HG02852 (cell line): ENCODE results near the gene HCRT.
"Not testable (repeated sequence)": the region's sequence is repeated elsewhere in the genome, so short reads cannot be mapped to it uniquely, and the experiment has no call there.

Experiments used
- ATAC-seq: cut with Tn5 transposase; IDR thresholded peaks from one replicate; pipeline ENCODE4 v1.9.1; 2021; ENCODE audit warnings: mild to moderate bottlenecking, moderate library complexity; ENCODE audit not compliant: unreplicated experiment

HCRT gene

GRCh38 chr17:42198897-42199296, 13.6 kb upstream of the HCRT start:
- ATAC-seq = no peak

GRCh38 chr17:42197564-42198156, 12.4 kb upstream of the HCRT start:
- no peak for ATAC-seq

GRCh38 chr17:42193969-42194899, 9.0 kb upstream of the HCRT start, which contains the start of gene GHDC:
Gene GHDC (minus strand): TSS chr17:42194494. CDS start chr17:42193581, 913 bp downstream.
- peak; percentile 87 for ATAC-seq

GRCh38 chr17:42193216-42193968, 8.1 kb upstream of the HCRT start:
- no peak for ATAC-seq

GRCh38 chr17:42192189-42193126, 7.2 kb upstream of the HCRT start:
- ATAC-seq = no peak

GRCh38 chr17:42191275-42191608, 6.0 kb upstream of the HCRT start:
- ATAC-seq = no peak

GRCh38 chr17:42190491-42191274, 5.4 kb upstream of the HCRT start:
- no peak for ATAC-seq

- ATAC-seq = no peak
Observed at GRCh38 chr17:42189651-42189965, 4.4 kb upstream of the HCRT start.

GRCh38 chr17:42188749-42189650, 3.7 kb upstream of the HCRT start:
- ATAC-seq = no peak

GRCh38 chr17:42187833-42188232, 2.6 kb upstream of the HCRT start:
- ATAC-seq = no peak

- not testable (repeated sequence) for ATAC-seq
Observed at GRCh38 chr17:42186191-42186590, 939 bp upstream of the HCRT start.

GRCh38 chr17:42185621-42185930, 324 bp upstream of the HCRT start:
- no peak for ATAC-seq

GRCh38 chr17:42183741-42184711, 1.2 kb downstream of the HCRT start:
- ATAC-seq = peak; percentile 61

- ATAC-seq = no peak
Observed at GRCh38 chr17:42182927-42183734, 2.1 kb downstream of the HCRT start.

GRCh38 chr17:42181851-42182207, 3.4 kb downstream of the HCRT start:
- ATAC-seq = no peak

GRCh38 chr17:42180922-42181850, 4.1 kb downstream of the HCRT start, which contains the start of gene KCNH4:
Gene KCNH4 (minus strand): TSS chr17:42181142. CDS start chr17:42180945, 197 bp downstream.
- no peak for ATAC-seq
